Measurements from ENCODE around the gene AXIN1. TPM values are rescaled to one million over a fixed set of nuclear protein-coding genes. Genes with fewer than 3 reads are reported as not detected.

Gene AXIN1
- total RNA-seq, 1 donor from 2014 or later: 27.0 TPM

DNA sequence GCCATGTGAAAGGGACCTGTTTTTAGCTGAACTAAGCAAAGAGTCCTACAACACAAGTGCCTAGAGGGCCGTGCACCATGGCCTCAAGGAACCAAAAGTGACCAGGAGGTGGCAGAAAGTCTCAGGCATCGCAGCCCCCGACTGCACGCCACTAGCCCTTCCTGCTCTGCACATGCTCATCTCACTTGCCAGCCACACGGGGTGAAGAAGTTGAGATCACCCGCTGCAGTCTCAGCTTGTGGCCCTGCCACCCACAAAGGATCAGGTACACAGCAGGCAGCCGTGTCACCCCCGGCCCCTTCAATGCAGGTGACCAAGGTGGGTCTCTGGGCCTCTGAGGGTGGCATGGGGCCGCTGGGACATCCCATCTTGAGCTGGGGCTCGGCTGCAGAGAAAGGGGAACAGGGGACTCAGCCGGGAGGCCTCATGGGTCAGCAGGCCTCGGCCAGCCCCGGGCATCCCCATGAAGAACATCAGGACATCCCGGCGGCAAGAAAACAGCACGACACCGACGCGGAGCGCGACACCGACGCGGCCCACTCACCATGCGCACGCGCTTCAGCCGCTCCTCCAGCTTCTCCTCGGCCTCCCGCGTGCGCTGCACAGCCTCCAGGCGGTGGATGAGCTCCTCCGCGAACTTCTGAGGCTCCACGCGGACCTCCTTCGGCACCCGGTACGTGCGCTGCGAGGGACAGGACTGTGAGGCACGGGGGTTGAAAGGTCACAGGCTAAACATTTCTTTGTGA, 48.6 kb downstream of the AXIN1 start:
- Mint-ChIP-seq H3K9me3 (ENCODE audit: unreplicated experiment) (no peaks in the 10 kb centered on the region), H3K4me3 (ENCODE audit: unreplicated experiment) (no peak overlapping the region), H3K27me3 (ENCODE audit: low read depth, unreplicated experiment) (no peaks in the 10 kb centered on the region), H3K36me3 (ENCODE audit: low read depth, unreplicated experiment) (peaks cover 9% of the 10 kb centered on the region), H3K27ac (ENCODE audit: unreplicated experiment) (no peak overlapping the region), H3K4me1 (ENCODE audit: low read depth, unreplicated experiment) (no peaks in the 10 kb centered on the region)
- no peak for FAIRE-seq
- peaks cover 5% of the 10 kb centered on the region for H4K20me1 ChIP-seq (ENCODE audit: insufficient read depth, low read length)
- H3K27ac ChIP-seq (ENCODE audit: low read depth, low read length): no peak overlapping the region
- H3K4me3 ChIP-seq (ENCODE audit: insufficient read depth, low read depth, low read length): no peak overlapping the region
- H3K36me3 ChIP-seq (ENCODE audit: insufficient read depth, low read length): peaks cover 3% of the 10 kb centered on the region
- H2AFZ ChIP-seq (ENCODE audit: low read depth, low read length): no peak overlapping the region
- H3K4me1 ChIP-seq (ENCODE audit: insufficient read depth, low read length): no peaks in the 10 kb centered on the region
- no peaks in the 10 kb centered on the region for H3K79me2 ChIP-seq (ENCODE audit: insufficient read depth, low read length)
- no peaks in the 10 kb centered on the region for H3K27me3 ChIP-seq (ENCODE audit: insufficient read depth, low read length)
- H3K4me2 ChIP-seq (ENCODE audit: low read length): no peak overlapping the region
- no peak for TF ChIP-seq EZH2 (IDR thresholded peaks at IDR 0.05; ENCODE audit: insufficient read depth, low read length)
- TF ChIP-seq, protein P1, sequence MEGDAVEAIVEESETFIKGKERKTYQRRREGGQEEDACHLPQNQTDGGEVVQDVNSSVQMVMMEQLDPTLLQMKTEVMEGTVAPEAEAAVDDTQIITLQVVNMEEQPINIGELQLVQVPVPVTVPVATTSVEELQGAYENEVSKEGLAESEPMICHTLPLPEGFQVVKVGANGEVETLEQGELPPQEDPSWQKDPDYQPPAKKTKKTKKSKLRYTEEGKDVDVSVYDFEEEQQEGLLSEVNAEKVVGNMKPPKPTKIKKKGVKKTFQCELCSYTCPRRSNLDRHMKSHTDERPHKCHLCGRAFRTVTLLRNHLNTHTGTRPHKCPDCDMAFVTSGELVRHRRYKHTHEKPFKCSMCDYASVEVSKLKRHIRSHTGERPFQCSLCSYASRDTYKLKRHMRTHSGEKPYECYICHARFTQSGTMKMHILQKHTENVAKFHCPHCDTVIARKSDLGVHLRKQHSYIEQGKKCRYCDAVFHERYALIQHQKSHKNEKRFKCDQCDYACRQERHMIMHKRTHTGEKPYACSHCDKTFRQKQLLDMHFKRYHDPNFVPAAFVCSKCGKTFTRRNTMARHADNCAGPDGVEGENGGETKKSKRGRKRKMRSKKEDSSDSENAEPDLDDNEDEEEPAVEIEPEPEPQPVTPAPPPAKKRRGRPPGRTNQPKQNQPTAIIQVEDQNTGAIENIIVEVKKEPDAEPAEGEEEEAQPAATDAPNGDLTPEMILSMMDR (IDR thresholded peaks at IDR 0.05; ENCODE audit: insufficient read depth, low read depth, low read length): no peak
- no peak overlapping the region for H3K9ac ChIP-seq (ENCODE audit: low read length)
- DNase-seq (ENCODE audit: low read depth): no peak
- no peaks in the 10 kb centered on the region for H3K9me3 ChIP-seq (ENCODE audit: insufficient read depth, low read depth, low read length)

DNA sequence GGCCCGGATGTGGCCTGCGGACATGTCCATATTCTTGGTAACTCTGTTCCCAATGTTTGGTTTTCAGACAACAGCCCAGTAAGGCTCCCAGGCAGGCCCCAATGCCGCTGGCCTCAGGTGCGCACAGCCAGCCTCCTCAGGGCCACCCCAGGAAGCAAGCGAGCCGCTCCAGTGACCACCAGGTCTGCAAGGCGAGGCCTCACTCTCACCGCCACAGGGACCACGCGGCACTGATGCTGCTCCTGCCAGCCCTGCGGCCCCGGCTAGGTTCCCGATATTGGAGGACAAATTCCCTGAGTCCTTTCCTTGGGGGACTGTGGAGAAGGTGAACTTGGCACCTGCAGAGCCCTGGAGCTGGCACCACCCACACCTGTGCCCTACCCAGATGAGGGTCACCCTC, 50.6 kb downstream of the AXIN1 start:
- Mint-ChIP-seq H3K27me3 (ENCODE audit: low read depth, unreplicated experiment) (no peaks in the 10 kb centered on the region), H3K4me1 (ENCODE audit: low read depth, unreplicated experiment) (no peaks in the 10 kb centered on the region), H3K27ac (ENCODE audit: unreplicated experiment) (no peak overlapping the region), H3K36me3 (ENCODE audit: low read depth, unreplicated experiment) (peaks cover 7% of the 10 kb centered on the region), H3K9me3 (ENCODE audit: unreplicated experiment) (no peaks in the 10 kb centered on the region), H3K4me3 (ENCODE audit: unreplicated experiment) (no peak overlapping the region)
- no peak for DNase-seq (ENCODE audit: low read depth)
- Histone ChIP-seq H3K79me2 (ENCODE audit: insufficient read depth, low read length) (no peaks in the 10 kb centered on the region), H3K27me3 (ENCODE audit: insufficient read depth, low read length) (no peaks in the 10 kb centered on the region), H3K9me3 (ENCODE audit: insufficient read depth, low read depth, low read length) (no peaks in the 10 kb centered on the region), H3K36me3 (ENCODE audit: insufficient read depth, low read length) (peaks cover 3% of the 10 kb centered on the region), H3K4me2 (ENCODE audit: low read length) (no peak overlapping the region), H4K20me1 (ENCODE audit: insufficient read depth, low read length) (peaks cover 5% of the 10 kb centered on the region), H2AFZ (ENCODE audit: low read depth, low read length) (no peak overlapping the region), H3K9ac (ENCODE audit: low read length) (no peak overlapping the region), H3K4me1 (ENCODE audit: insufficient read depth, low read length) (no peaks in the 10 kb centered on the region), H3K4me3 (ENCODE audit: insufficient read depth, low read depth, low read length) (no peak overlapping the region), H3K27ac (ENCODE audit: low read depth, low read length) (no peak overlapping the region)
- TF ChIP-seq EZH2 (IDR thresholded peaks at IDR 0.05; ENCODE audit: insufficient read depth, low read length): no peak
- TF ChIP-seq, protein P1 (IDR thresholded peaks at IDR 0.05; ENCODE audit: insufficient read depth, low read depth, low read length): no peak
- FAIRE-seq: no peak

DNA sequence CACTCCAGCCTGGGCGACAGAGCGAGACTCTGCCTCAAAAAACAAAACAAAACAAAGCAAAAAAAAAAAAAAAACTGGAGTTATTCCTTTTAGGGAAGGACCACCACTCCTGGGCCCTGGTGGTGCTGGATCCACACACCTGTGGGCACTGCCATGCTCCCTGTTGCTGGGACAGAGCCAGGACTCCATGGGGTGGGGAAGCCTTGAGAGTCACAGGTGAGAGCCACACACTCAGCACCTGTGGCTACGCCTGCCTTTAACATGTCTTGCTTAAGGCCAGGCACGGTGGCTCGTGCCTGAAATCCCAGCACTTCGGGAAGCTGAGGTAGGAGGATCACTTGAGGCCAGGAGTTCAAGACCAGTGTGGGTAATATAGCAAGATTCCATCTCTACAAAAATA, 51.3 kb downstream of the AXIN1 start:
- Histone ChIP-seq H3K4me1 (ENCODE audit: insufficient read depth, low read length) (no peaks in the 10 kb centered on the region), H3K36me3 (ENCODE audit: insufficient read depth, low read length) (peaks cover 3% of the 10 kb centered on the region), H4K20me1 (ENCODE audit: insufficient read depth, low read length) (peaks cover 5% of the 10 kb centered on the region), H2AFZ (ENCODE audit: low read depth, low read length) (no peak overlapping the region), H3K4me2 (ENCODE audit: low read length) (no peak overlapping the region), H3K4me3 (ENCODE audit: insufficient read depth, low read depth, low read length) (no peak overlapping the region), H3K27ac (ENCODE audit: low read depth, low read length) (no peak overlapping the region), H3K27me3 (ENCODE audit: insufficient read depth, low read length) (no peaks in the 10 kb centered on the region), H3K9ac (ENCODE audit: low read length) (no peak overlapping the region), H3K9me3 (ENCODE audit: insufficient read depth, low read depth, low read length) (no peaks in the 10 kb centered on the region), H3K79me2 (ENCODE audit: insufficient read depth, low read length) (no peaks in the 10 kb centered on the region)
- H3K4me3 Mint-ChIP-seq (ENCODE audit: unreplicated experiment): no peak overlapping the region
- DNase-seq (ENCODE audit: low read depth) (no peak), FAIRE-seq (no peak)
- peaks cover 7% of the 10 kb centered on the region for H3K36me3 Mint-ChIP-seq (ENCODE audit: low read depth, unreplicated experiment)
- H3K27me3 Mint-ChIP-seq (ENCODE audit: low read depth, unreplicated experiment): no peaks in the 10 kb centered on the region
- H3K9me3 Mint-ChIP-seq (ENCODE audit: unreplicated experiment): no peaks in the 10 kb centered on the region
- H3K27ac Mint-ChIP-seq (ENCODE audit: unreplicated experiment): no peak overlapping the region
- no peaks in the 10 kb centered on the region for H3K4me1 Mint-ChIP-seq (ENCODE audit: low read depth, unreplicated experiment)
- no peak for TF ChIP-seq EZH2 (IDR thresholded peaks at IDR 0.05; ENCODE audit: insufficient read depth, low read length)
- TF ChIP-seq, protein P1 (IDR thresholded peaks at IDR 0.05; ENCODE audit: insufficient read depth, low read depth, low read length): no peak
